Fibroblast of gingiva (primary cell): ENCODE measurements around the gene FNDC8.
"Not testable (repeated sequence)": the region's sequence is repeated elsewhere in the genome, so short reads cannot be mapped to it uniquely, and the experiment has no call there.

Source experiments
- DNase-seq: peaks from one replicate; pipeline ENCODE4 v3.0.0-alpha.2; 2011; ENCODE audit warnings: low read depth

Gene FNDC8

DNA sequence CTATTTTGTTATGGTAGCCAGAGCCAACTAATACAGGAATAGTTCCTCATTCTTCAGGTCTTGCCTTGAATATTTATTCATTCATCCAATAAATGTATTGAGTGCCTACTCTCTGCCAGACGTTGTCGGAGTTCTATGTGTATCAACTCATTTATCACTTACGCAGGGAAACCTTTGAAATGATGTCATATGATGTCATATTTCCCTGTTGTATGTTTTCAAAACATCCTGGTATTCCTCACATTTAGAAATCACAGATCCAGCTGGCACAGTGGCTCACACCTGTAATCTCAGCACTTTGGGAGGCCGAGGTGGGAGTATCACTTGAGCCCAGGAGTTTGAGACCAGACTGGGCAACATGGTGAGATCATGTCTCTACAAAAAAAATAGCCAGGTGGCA is 23.4 kb downstream of the FNDC8 start:
- no peak for DNase-seq

DNA sequence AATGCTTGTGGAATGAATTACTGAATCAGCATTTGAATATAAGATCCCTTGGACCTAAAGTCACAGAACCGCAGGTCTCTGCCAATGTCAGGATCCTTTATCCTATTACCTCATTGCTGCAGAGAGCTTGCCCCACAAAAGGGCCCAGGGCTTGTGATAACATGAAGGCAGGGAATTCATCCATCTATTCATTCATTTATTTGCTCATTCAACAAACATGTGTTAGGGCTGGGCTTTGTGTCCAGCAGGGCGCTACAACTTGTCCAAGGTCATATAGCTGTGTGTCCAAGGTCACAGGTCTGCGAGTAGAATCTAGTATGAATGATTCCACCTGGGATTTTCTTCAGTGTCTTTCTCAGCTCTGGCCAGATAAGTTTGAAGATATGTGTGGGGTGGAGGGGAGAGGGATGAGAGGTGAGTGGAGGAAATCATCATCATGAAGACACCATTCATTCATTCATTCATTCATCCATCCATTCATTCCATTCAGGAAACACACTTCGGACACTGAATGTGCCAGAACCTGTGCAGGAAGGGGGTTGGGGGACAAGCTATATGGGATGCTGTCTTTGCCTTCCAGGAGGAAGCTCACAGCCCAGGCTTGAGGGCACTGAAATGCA is 24.9 kb downstream of the FNDC8 start:
- DNase-seq = no peak

DNA sequence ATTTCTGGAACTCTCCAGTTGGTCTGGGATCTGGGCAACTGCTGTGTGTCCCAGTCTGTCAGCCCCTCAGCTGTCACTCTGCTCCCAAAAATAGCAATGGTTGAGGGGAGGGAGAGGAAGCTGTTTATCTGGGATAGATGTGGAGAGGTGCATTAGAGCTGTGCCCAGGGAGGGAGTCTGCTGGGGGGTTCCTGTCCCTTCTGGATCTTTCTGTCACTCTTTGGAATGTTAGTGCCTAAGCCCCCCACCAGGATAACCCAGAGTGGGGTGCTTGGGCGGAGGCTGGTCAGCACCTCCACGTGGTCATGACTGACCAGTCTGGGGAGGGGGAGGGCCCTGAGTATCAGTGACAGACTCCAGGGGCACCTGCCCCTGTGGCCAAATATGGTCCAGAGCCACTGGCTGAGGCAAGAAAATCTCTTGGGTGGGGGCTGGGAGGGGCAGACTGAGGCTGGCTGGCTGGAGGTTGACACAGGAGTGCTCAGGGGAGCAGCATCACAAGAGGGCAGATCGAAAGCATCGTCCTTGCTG is 26.0 kb downstream of the FNDC8 start, which contains the start of gene UNC45B:
TSS of gene UNC45B (plus strand) at position 443 of the 531 bp plus-strand sequence. CDS start 447 bp downstream, outside the sequence.
- DNase-seq = no peak

DNA sequence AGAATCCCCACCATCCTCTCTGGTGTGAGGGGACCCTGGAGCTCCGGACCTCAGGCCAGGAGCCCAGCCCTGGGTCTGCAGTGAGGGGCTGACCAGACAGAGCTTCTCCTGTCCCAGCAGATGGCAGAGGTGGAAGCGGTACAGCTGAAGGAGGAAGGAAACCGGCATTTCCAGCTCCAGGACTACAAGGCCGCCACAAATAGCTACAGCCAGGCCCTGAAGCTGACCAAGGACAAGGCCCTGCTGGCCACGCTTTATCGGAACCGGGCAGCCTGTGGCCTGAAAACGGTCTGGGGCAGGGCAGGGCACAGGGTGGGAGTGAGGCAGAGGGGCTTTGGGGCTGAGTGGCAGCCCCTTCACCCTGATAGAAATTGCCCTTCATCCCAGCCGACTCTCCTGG is 26.7 kb downstream of the FNDC8 start:
- DNase-seq = no peak

DNA sequence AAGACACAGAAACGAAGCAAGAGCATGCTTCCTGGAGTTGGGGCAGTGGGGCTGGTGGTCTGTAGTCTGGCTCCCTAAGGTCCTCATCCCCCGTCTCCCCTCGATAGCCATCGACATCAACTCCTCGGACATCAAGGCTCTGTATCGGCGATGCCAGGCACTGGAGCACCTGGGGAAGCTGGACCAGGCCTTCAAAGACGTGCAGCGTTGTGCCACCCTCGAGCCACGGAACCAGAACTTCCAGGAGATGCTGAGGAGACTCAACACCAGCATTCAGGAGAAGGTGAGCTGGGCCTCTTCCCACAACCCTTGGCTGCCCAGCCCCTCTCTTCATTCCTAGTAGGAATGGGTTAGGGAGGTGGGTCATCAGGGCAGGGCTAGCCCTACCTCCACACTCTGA is 28.5 kb downstream of the FNDC8 start:
- no peak for DNase-seq

DNA sequence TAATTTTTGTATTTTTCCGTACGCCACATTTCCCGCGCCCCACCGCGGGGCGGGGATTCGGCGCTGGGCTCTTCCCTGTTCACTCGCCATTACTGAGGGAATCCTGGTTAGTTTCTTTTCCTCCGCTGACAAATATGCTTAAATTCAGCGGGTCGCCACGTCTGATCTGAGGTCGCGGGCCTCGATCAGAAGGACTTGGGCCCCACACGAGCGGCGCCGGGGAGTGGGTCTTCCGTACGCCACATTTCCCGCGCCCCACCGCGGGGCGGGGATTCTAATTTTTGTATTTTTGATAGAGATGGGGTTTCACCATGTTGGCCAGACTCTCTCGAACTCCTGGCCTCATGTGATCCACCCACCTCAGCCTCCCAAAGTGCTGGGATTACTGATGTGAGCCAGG is 29.7 kb downstream of the FNDC8 start:
- DNase-seq = not testable (repeated sequence)

- DNase-seq = no peak
Observed at GRCh38 chr17:35152421-35153140, 31.2 kb downstream of the FNDC8 start.

GRCh38 chr17:35154196-35155165 is 33.1 kb downstream of the FNDC8 start:
- no peak for DNase-seq

- no peak for DNase-seq
Observed at GRCh38 chr17:35155246-35155645, 33.8 kb downstream of the FNDC8 start.

GRCh38 chr17:35159940-35160339 is 38.5 kb downstream of the FNDC8 start:
- no peak for DNase-seq

GRCh38 chr17:35160354-35161201 is 39.2 kb downstream of the FNDC8 start:
- DNase-seq = no peak

- DNase-seq = no peak
Observed at GRCh38 chr17:35161281-35161761, 39.9 kb downstream of the FNDC8 start.

DNA sequence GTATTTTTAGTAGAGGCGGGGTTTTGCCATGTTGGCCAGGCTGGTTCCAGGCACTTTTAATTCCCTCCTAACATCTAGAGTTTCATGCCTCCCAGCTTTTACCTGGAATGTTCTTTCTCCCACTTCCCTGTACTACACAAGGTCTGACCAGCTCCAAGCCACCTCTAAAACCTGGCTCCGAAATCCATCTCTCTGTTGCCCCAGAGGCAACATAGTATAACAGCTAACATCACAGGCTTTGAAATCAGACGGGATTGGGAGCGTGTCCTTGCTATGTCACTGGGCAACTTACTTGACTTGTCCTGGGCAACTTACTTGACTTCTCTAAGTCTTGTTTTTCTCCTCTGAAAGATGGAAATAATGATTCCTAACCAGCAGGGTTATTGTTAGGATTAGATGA is 41.3 kb downstream of the FNDC8 start:
- DNase-seq = no peak

GRCh38 chr17:35163886-35164285 is 42.5 kb downstream of the FNDC8 start:
- no peak for DNase-seq

GRCh38 chr17:35164716-35165115 is 43.3 kb downstream of the FNDC8 start:
- no peak for DNase-seq

DNA sequence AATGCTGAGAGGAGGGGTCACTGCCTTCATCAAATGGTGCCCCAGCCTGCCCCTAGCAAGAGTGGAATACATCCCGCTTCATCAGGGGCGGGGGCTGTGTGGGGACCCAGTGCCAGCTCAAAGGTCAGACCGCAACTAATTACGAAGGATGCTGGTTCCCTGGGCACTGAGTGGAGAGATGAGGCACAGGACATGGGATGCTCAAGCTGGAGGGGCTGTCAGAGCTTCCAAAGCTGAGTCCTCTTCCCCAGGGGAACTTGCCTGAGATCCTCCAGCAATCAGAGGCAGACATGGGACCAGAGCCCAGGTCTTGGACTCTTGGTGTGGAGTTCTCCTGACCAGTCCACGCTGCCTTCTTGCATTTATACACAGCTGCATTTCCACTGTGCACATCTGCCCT is 45.1 kb downstream of the FNDC8 start:
- no peak for DNase-seq

- DNase-seq = no peak
Observed at GRCh38 chr17:35167046-35167445, 45.6 kb downstream of the FNDC8 start.

GRCh38 chr17:35167666-35168065 is 46.3 kb downstream of the FNDC8 start:
- DNase-seq = no peak

DNA sequence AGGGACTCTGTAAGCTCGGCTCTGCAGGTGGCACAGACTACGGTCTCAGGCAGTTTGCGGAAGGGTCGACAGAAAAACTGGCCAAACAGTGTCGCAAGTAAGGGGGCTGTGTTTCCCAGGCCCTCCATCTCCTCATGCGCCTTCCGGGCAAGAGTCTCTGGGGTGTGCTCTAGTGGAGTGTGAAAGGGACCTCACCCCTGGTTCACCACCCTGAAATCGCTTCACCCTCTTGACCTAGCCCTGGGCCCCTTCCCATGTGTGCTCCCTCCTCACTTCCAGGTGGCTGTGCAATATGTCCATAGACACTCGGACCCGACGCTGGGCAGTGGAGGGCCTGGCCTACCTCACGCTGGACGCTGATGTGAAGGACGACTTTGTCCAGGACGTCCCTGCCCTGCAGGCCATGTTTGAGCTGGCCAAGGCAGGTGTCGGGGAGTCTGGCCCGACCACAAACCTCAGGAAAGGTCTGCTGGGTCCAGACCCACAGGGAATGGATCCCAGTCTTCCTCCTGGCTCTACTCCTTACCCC is 48.5 kb downstream of the FNDC8 start:
- no peak for DNase-seq

DNA sequence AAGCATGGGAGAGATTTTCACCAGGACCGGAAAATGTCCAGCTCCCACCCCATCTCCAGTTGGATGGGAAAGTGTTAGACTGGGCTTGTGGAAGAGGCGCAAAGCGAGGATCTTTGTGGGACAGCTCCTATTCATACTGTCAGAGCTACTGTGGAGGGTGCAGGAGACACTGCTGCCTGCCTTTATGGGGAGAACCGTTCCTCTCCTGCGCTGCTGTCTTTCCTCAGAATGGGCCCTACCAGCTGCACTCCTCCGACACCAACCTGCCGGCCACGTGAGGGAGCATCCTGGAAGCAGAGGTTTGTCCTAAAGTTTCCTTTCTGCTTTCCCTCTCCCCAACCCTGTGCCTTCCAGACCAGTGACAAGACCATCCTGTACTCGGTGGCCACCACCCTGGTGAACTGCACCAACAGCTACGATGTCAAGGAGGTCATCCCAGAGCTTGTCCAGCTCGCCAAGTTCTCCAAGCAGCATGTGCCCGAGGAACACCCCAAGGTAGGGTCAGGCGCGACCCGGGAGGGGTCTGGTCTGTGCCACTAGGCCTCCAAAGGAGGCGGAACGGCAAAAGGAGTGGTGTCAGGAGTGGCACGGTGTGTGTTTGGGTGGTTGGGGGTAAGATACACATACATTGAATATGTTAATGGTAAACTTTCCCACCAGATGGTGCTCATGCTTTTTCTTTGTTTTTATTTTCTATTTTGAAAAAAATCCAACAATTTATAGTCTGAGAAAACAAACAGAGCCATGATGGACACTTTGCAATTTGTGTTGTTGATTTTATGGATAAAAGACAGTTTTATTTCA is 49.8 kb downstream of the FNDC8 start:
- no peak for DNase-seq
